ENCODE data around the gene CCIN. TPM values are rescaled to one million over a fixed set of nuclear protein-coding genes. Genes with fewer than 3 reads are reported as not detected.

Gene CCIN
- total RNA-seq, 1 experiment from 2014 or later = not detected

GRCh38 chr9:36141288-36141687, 27.9 kb upstream of the CCIN start:
- Histone ChIP-seq H2AFZ (no peak overlapping the region), H3K4me2 (peak overlapping the region; percentile 26), H3K79me2 (ENCODE audit: low read depth) (no peaks in the 10 kb centered on the region), H3K4me1 (replicated peaks; ENCODE audit: insufficient read depth) (peaks cover 13% of the 10 kb centered on the region; the same call in 1 of the 2 replicates), H3K9me3 (ENCODE audit: insufficient read depth, low read depth) (no peaks in the 10 kb centered on the region), H3F3A (ENCODE audit: insufficient read depth, low read depth) (no peaks in the 10 kb centered on the region), H4K20me1 (ENCODE audit: insufficient read depth) (no peaks in the 10 kb centered on the region), H3K27me3 (ENCODE audit: insufficient read depth, low read depth) (no peaks in the 10 kb centered on the region), H3K27ac (no peak overlapping the region), H3K36me3 (ENCODE audit: low read depth) (no peaks in the 10 kb centered on the region), H3K9me2 (ENCODE audit: insufficient read depth) (no peaks in the 10 kb centered on the region), H3K4me3 (no peak overlapping the region)
- intact Hi-C loops (cut with micrococcal nuclease; ENCODE audit: unreplicated experiment) = loop anchor here (2.0 kb wide), 1 partner anchor 38 kb away; no protein-coding TSS in a partner anchor
- TF ChIP-seq CTCF (conservative IDR thresholded peaks at IDR 0.05) (no peak; the same call in 1 of the 2 replicates), EZH2 (IDR thresholded peaks at IDR 0.05; ENCODE audit: low read depth) (no peak)
- peak; percentile 51 to 70 for DNase-seq
- CTCF ChIA-PET = no interaction called here
- BruUV-seq (replicated peaks) = no TSS peak
- POLR2A ChIA-PET (ENCODE audit: unreplicated experiment) = no interaction called here

- intact Hi-C loops (cut with micrococcal nuclease; ENCODE audit: unreplicated experiment) = loop anchor here (2.0 kb wide), 1 partner anchor 39 kb away; no protein-coding TSS in a partner anchor
- Histone ChIP-seq H4K20me1 (ENCODE audit: insufficient read depth) (no peaks in the 10 kb centered on the region), H3F3A (ENCODE audit: insufficient read depth, low read depth) (no peaks in the 10 kb centered on the region), H3K36me3 (ENCODE audit: low read depth) (no peaks in the 10 kb centered on the region), H3K27me3 (ENCODE audit: insufficient read depth, low read depth) (no peaks in the 10 kb centered on the region), H3K4me3 (no peak overlapping the region), H3K4me2 (no peak overlapping the region), H3K4me1 (replicated peaks; ENCODE audit: insufficient read depth) (peaks cover 13% of the 10 kb centered on the region; the same call in 1 of the 2 replicates), H2AFZ (no peak overlapping the region), H3K27ac (no peak overlapping the region), H3K9me2 (ENCODE audit: insufficient read depth) (no peaks in the 10 kb centered on the region), H3K79me2 (ENCODE audit: low read depth) (no peaks in the 10 kb centered on the region), H3K9me3 (ENCODE audit: insufficient read depth, low read depth) (no peaks in the 10 kb centered on the region)
- DNase-seq = no peak
- no TSS peak for BruUV-seq (replicated peaks)
- CTCF ChIA-PET = no interaction called here
- no peak for TF ChIP-seq CTCF (conservative IDR thresholded peaks at IDR 0.05)
- no peak for TF ChIP-seq EZH2 (IDR thresholded peaks at IDR 0.05; ENCODE audit: low read depth)
- POLR2A ChIA-PET (ENCODE audit: unreplicated experiment) = no interaction called here
Measured at GRCh38 chr9:36141761-36142160, 27.4 kb upstream of the CCIN start.

- intact Hi-C loops (cut with micrococcal nuclease; ENCODE audit: unreplicated experiment) = no loop called here
- Histone ChIP-seq H3K27ac (no peak overlapping the region), H3K4me1 (replicated peaks; ENCODE audit: insufficient read depth) (peaks cover 9% of the 10 kb centered on the region; the same call in 1 of the 2 replicates), H2AFZ (no peak overlapping the region), H3K9me2 (ENCODE audit: insufficient read depth) (no peaks in the 10 kb centered on the region), H3K4me2 (no peak overlapping the region), H4K20me1 (ENCODE audit: insufficient read depth) (no peaks in the 10 kb centered on the region), H3K36me3 (ENCODE audit: low read depth) (no peaks in the 10 kb centered on the region), H3K4me3 (no peak overlapping the region), H3K27me3 (ENCODE audit: insufficient read depth, low read depth) (no peaks in the 10 kb centered on the region), H3K79me2 (ENCODE audit: low read depth) (no peaks in the 10 kb centered on the region), H3F3A (ENCODE audit: insufficient read depth, low read depth) (no peaks in the 10 kb centered on the region), H3K9me3 (ENCODE audit: insufficient read depth, low read depth) (no peaks in the 10 kb centered on the region)
- POLR2A ChIA-PET (ENCODE audit: unreplicated experiment) = interaction anchor here (0.5 to 0.6 kb wide), 2 partner anchors 93 to 119 kb away, joined by 3 to 5 read pairs; no protein-coding TSS in a partner anchor
- no peak for DNase-seq
- TF ChIP-seq CTCF (conservative IDR thresholded peaks at IDR 0.05) (no peak), EZH2 (IDR thresholded peaks at IDR 0.05; ENCODE audit: low read depth) (no peak)
- no TSS peak for BruUV-seq (replicated peaks)
- CTCF ChIA-PET = no interaction called here
Measured at GRCh38 chr9:36142510-36143244, 26.5 kb upstream of the CCIN start.

Data from PC-9 (cell line).